ENCODE data around the gene HOXC13.

Gene HOXC13

GRCh38 chr12:53968214-53969127, 29.8 kb downstream of the HOXC13 start (continued):
- TF ChIP-seq KLF8 (tag by site-specific recombination; IDR thresholded peaks at IDR 0.05) = no peak; the same call in 1 of the 2 replicates
- no peak for TF ChIP-seq MYNN (tag by site-specific recombination; IDR thresholded peaks at IDR 0.05; ENCODE audit: borderline replicate concordance)
- no peak for TF ChIP-seq ZFHX2 (tag by site-specific recombination; conservative IDR thresholded peaks at IDR 0.05)
- peak; percentile 83 for TF ChIP-seq GLIS1 (tag by site-specific recombination; IDR thresholded peaks at IDR 0.05)
- no peak for TF ChIP-seq ZNF132 (tag by site-specific recombination; IDR thresholded peaks at IDR 0.05; ENCODE audit: borderline replicate concordance)
- TF ChIP-seq ATF2 (tag by site-specific recombination; IDR thresholded peaks at IDR 0.05; ENCODE audit: low read depth) = no peak
- TF ChIP-seq ZNF555 (tag by site-specific recombination; conservative IDR thresholded peaks at IDR 0.05) = no peak
- TF ChIP-seq IKZF3 (tag by site-specific recombination; IDR thresholded peaks at IDR 0.05) = 0 out of 2 replicates have a peak, but pooled peaks have one; percentile 44
- no peak for TF ChIP-seq ZNF16 (tag by site-specific recombination; IDR thresholded peaks at IDR 0.05; ENCODE audit: low read depth)
- TF ChIP-seq MEIS1 (CRISPR knock-in tag; IDR thresholded peaks at IDR 0.05; ENCODE audit: borderline replicate concordance) = no peak
- TF ChIP-seq ZNF623 (tag by site-specific recombination; IDR thresholded peaks at IDR 0.05) = no peak
- TF ChIP-seq KLF17 (tag by site-specific recombination; IDR thresholded peaks at IDR 0.05) = 0 out of 2 replicates have a peak, but pooled peaks have one; percentile 7
- TF ChIP-seq ZBTB44 (tag by site-specific recombination; IDR thresholded peaks at IDR 0.05) = no peak
- no peak for TF ChIP-seq ZNF169 (tag by site-specific recombination; IDR thresholded peaks at IDR 0.05)
- TF ChIP-seq ZNF488 (tag by site-specific recombination; IDR thresholded peaks at IDR 0.05) = no peak
- no peak for TF ChIP-seq ZNF629 (tag by site-specific recombination; IDR thresholded peaks at IDR 0.05)
- TF ChIP-seq TCF7L2 (IDR thresholded peaks at IDR 0.05; ENCODE audit: borderline replicate concordance, low read depth, low read length) = no peak
- no peak for TF ChIP-seq HIC1 (tag by site-specific recombination; IDR thresholded peaks at IDR 0.05)
- peak; percentile 78 for TF ChIP-seq ZBTB11 (tag by site-specific recombination; conservative IDR thresholded peaks at IDR 0.05; ENCODE audit: low read depth)
- no peak; the same call in 1 of the 2 replicates for TF ChIP-seq BCL11B (tag by site-specific recombination; IDR thresholded peaks at IDR 0.05; ENCODE audit: low read depth)
- no peak for TF ChIP-seq ZNF791 (tag by site-specific recombination; IDR thresholded peaks at IDR 0.05)
- no peak for TF ChIP-seq HOXA7 (CRISPR knock-in tag; IDR thresholded peaks at IDR 0.05; ENCODE audit: borderline replicate concordance)
- peak; percentile 79 for TF ChIP-seq PRDM1 (tag by site-specific recombination; IDR thresholded peaks at IDR 0.05)
- TF ChIP-seq ZNF184 (tag by site-specific recombination; IDR thresholded peaks at IDR 0.05) = no peak
- no peak for TF ChIP-seq ZNF513 (tag by site-specific recombination; IDR thresholded peaks at IDR 0.05)
- TF ChIP-seq ZSCAN16 (tag by site-specific recombination; IDR thresholded peaks at IDR 0.05) = peak; percentile 67; the same call in 1 of the 2 replicates
- TF ChIP-seq ZNF558 (tag by site-specific recombination; IDR thresholded peaks at IDR 0.05) = no peak

Data from HEK293 (cell line).